Measurements from ENCODE around the gene ADAM17. TPM values are rescaled to one million over a fixed set of nuclear protein-coding genes. Genes with fewer than 3 reads are reported as not detected.

The ADAM17 gene
- total and polyA plus RNA-seq, 2 of the 8 experiments (the other 6 are each of a cell fraction or from before 2014, with no cell fraction given): 6.5 to 23.5 TPM

DNA sequence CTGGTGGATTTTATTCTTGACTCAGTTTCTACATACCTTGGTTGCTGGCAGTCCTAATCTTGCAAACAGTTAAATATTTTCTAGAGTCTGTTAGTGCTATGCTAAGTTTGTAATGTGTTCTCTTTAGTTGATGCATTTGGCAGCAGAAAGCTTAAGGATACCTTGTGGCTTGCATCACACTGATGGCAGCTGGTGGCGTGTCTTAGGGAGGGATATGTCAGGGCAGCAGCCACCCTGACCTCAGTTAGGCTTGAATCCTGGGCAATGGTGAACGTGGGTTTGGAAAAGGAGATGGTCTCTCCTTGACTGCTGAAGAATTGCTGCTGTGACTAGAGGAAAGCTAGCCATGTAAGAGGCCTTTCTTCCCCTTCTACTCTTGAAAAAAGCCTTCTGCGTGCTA, 77.1 kb downstream of the ADAM17 start (continued):
- no peak for TF ChIP-seq CEBPB (IDR thresholded peaks at IDR 0.05; ENCODE audit: low read depth, low read length)
- TF ChIP-seq KDM4A (IDR thresholded peaks at IDR 0.05; ENCODE audit: low read depth, low read length, severe bottlenecking): no peak

Data from H1 (cell line).